Endothelial cell (in vitro differentiated cells): Measurements from ENCODE around the gene ATP8A2. TPM values are rescaled to one million over a fixed set of nuclear protein-coding genes. Genes with fewer than 3 reads are reported as not detected.
"Not testable (repeated sequence)": the region's sequence is repeated elsewhere in the genome, so short reads cannot be mapped to it uniquely, and the experiment has no call there.

Experiments
- DNase-seq: peaks from one replicate; pipeline ENCODE4 v3.0.0; 2021; ENCODE audit warnings: low spot score
- H3K27ac Mint-ChIP-seq: one replicate; pipeline ENCODE4 v1.8.0; 2021; ENCODE audit warnings: mixed read lengths, inconsistent platforms; ENCODE audit not compliant: unreplicated experiment
- H3K27me3 Mint-ChIP-seq: one replicate; pipeline ENCODE4 v1.8.0; 2021; ENCODE audit warnings: mild to moderate bottlenecking, moderate library complexity, mixed read lengths, inconsistent platforms; ENCODE audit not compliant: unreplicated experiment
- H3K36me3 Mint-ChIP-seq: one replicate; pipeline ENCODE4 v1.8.0; 2021; ENCODE audit warnings: mild to moderate bottlenecking, low read depth, mixed read lengths, inconsistent platforms; ENCODE audit not compliant: unreplicated experiment
- H3K4me1 Mint-ChIP-seq: one replicate; pipeline ENCODE4 v1.8.0; 2021; ENCODE audit warnings: mild to moderate bottlenecking, mixed read lengths, inconsistent platforms; ENCODE audit not compliant: unreplicated experiment
- H3K4me3 Mint-ChIP-seq: one replicate; pipeline ENCODE4 v1.8.0; 2021; ENCODE audit warnings: mild to moderate bottlenecking, mixed read lengths, inconsistent platforms; ENCODE audit not compliant: unreplicated experiment
- H3K9me3 Mint-ChIP-seq: one replicate; pipeline ENCODE4 v1.8.0; 2021; ENCODE audit warnings: mixed read lengths, inconsistent platforms; ENCODE audit not compliant: unreplicated experiment
- CTCF ChIP-seq: fragments of 200-600 bp; sonication (generic); IDR thresholded peaks from one replicate; pipeline ENCODE4 v1.5.0; 2021; ENCODE audit warnings: antibody characterized with exemption; ENCODE audit not compliant: unreplicated experiment
- total RNA-seq: library from RNA; stranded (reverse); fragmentation: NEBNext Ultra II Directional; extraction: Animal tissue kit (Norgen Biotek cat#: 25700); gene quantifications from one replicate; pipeline ENCODE4 v1.2.1, GENCODE V29; 2021; ENCODE audit not compliant: unreplicated experiment

Gene ATP8A2
- total RNA-seq, 1 donor from 2014 or later, result 2.1 TPM

GRCh38 chr13:25503856-25504255 is 132.1 kb downstream of the ATP8A2 start:
- H3K36me3 Mint-ChIP-seq, result no peaks in the 10 kb centered on the region
- no peaks in the 10 kb centered on the region for H3K27me3 Mint-ChIP-seq
- DNase-seq, result no peak
- no peak for TF ChIP-seq CTCF
- H3K27ac Mint-ChIP-seq, result no peak overlapping the region
- no peak overlapping the region for H3K4me3 Mint-ChIP-seq
- H3K9me3 Mint-ChIP-seq, result no peaks in the 10 kb centered on the region
- no peaks in the 10 kb centered on the region for H3K4me1 Mint-ChIP-seq

GRCh38 chr13:25507841-25508240 is 136.1 kb downstream of the ATP8A2 start:
- Mint-ChIP-seq H3K27ac (no peak overlapping the region), H3K4me3 (no peak overlapping the region), H3K36me3 (no peaks in the 10 kb centered on the region), H3K27me3 (no peaks in the 10 kb centered on the region), H3K4me1 (no peaks in the 10 kb centered on the region), H3K9me3 (no peaks in the 10 kb centered on the region)
- DNase-seq, result no peak
- no peak for TF ChIP-seq CTCF

GRCh38 chr13:25513060-25513459 is 141.3 kb downstream of the ATP8A2 start:
- DNase-seq, H3K36me3 Mint-ChIP-seq, H3K4me1 Mint-ChIP-seq, H3K27me3 Mint-ChIP-seq, H3K4me3 Mint-ChIP-seq, H3K27ac Mint-ChIP-seq, H3K9me3 Mint-ChIP-seq: not testable (repeated sequence)

GRCh38 chr13:25518441-25518840 is 146.7 kb downstream of the ATP8A2 start:
- no peaks in the 10 kb centered on the region for H3K4me1 Mint-ChIP-seq

GRCh38 chr13:25525884-25526283 is 154.1 kb downstream of the ATP8A2 start:
- no peaks in the 10 kb centered on the region for H3K4me1 Mint-ChIP-seq

More at GRCh38 chr13:25518441-25518840, 146.7 kb downstream of the ATP8A2 start:
- TF ChIP-seq CTCF, result no peak
- no peak overlapping the region for H3K4me3 Mint-ChIP-seq
- DNase-seq, result no peak
- no peaks in the 10 kb centered on the region for H3K27me3 Mint-ChIP-seq
- no peaks in the 10 kb centered on the region for H3K36me3 Mint-ChIP-seq
- H3K27ac Mint-ChIP-seq, result no peak overlapping the region
- H3K9me3 Mint-ChIP-seq, result no peaks in the 10 kb centered on the region

More at GRCh38 chr13:25525884-25526283, 154.1 kb downstream of the ATP8A2 start:
- H3K4me3 Mint-ChIP-seq, result no peak overlapping the region
- DNase-seq, result no peak
- no peak overlapping the region for H3K27ac Mint-ChIP-seq
- no peaks in the 10 kb centered on the region for H3K36me3 Mint-ChIP-seq
- no peaks in the 10 kb centered on the region for H3K9me3 Mint-ChIP-seq
- TF ChIP-seq CTCF, result no peak
- no peaks in the 10 kb centered on the region for H3K27me3 Mint-ChIP-seq
